Esophagus squamous epithelium (tissue), 5 donors: ENCODE results near the gene RALGPS2. TPM values are rescaled to one million over a fixed set of nuclear protein-coding genes. Genes with fewer than 3 reads are reported as not detected.

Source experiments
- DNase-seq: peaks from one replicate; lab custom pipeline; 2025; lab: John Stamatoyannopoulos, UW
- H3K27ac ChIP-seq, 4 donors: fragments of 200-600 bp; sonication (generic); one replicate each; pipeline ENCODE4 v1.5.1; 2016 to 2019; ENCODE audit warnings: mild to moderate bottlenecking in 1 of 4
- H3K27me3 ChIP-seq, 4 donors: fragments of 200-600 bp; sonication (generic); 1 replicate in 3 of 4; 2 replicates in 1 of 4; pipeline versions ENCODE4 v1.5.1 to v1.6.0; 2017 to 2021; ENCODE audit warnings: antibody characterized with exemption in 1 of 4
- H3K36me3 ChIP-seq, 3 donors: fragments of 200-600 bp; sonication (generic); one replicate each; pipeline ENCODE4 v1.5.1; 2016 to 2019
- H3K4me1 ChIP-seq, 3 donors: fragments of 200-600 bp; sonication (generic); one replicate each; pipeline ENCODE4 v1.5.1; 2017 to 2019
- H3K4me3 ChIP-seq, 4 donors: fragments of 200-600 bp; sonication (generic); 1 replicate in 3 of 4; 2 replicates in 1 of 4; pipeline ENCODE4 v1.5.1; 2016 to 2019; ENCODE audit warnings: mild to moderate bottlenecking in 2 of 4, moderate library complexity in 1 of 4
- H3K9me3 ChIP-seq, 3 donors: fragments of 200-600 bp; sonication (generic); one replicate each; pipeline ENCODE4 v1.5.1; 2016 to 2019
- CTCF ChIP-seq, 6 experiments: fragments of 450-650 bp in 4 of 6; fragments of 200-600 bp in 2 of 6; sonication (generic) in 2 of 6; IDR thresholded peaks; one replicate each; pipeline ENCODE4 v1.5.1; 2016 to 2019; ENCODE audit warnings: antibody characterized with exemption in 6 of 6, mild to moderate bottlenecking in 4 of 6, moderate library complexity in 4 of 6
- POLR2A ChIP-seq, 4 donors: fragments of 450-650 bp; IDR thresholded peaks; one replicate each; pipeline ENCODE4 v1.6.1; 2017; ENCODE audit warnings: antibody characterized with exemption in 4 of 4, mild to moderate bottlenecking in 4 of 4, moderate library complexity in 3 of 4
- WGBS, 2 donors: methylation state at CpG; one replicate each; pipeline ENCODE4 v1.1.5; 2018; 5-methylcytosine and 5-hydroxymethylcytosine counted together
- intact Hi-C: fragments of 100-400 bp; cut with DNase I; formaldehyde crosslinking; loops from one replicate; pipeline ENCODE4 v1.15.0; 2022
- total RNA-seq, 4 donors: library from RNA; depleted of rRNA; stranded (reverse); fragments of >200 nt; gene quantifications; one replicate each; pipeline ENCODE4 v1.1.0, GENCODE V29; 2016
- donor health status: DM: yes; HTN: yes; CAD: no.

The RALGPS2 gene
- total RNA-seq, 4 donors from 2014 or later, result 24.2 to 35.2 (median 26.9) TPM

- Histone ChIP-seq H3K27me3 (no peaks in the 10 kb centered on the region), H3K9me3 (peaks cover 0 to 10% (median 7%) of the 10 kb centered on the region in 3 donors), H3K36me3 (peaks cover 0 to 16% (median 0%) of the 10 kb centered on the region in 3 donors), H3K4me1 (no peaks in the 10 kb centered on the region), H3K4me3 (no peak overlapping the region), H3K27ac (no peak overlapping the region)
- TF ChIP-seq CTCF (IDR thresholded peaks at IDR 0.05), result no peak
- no peak for TF ChIP-seq POLR2A (IDR thresholded peaks at IDR 0.05)
- 81 to 89% methylated on average over 3 of the region's 3 CpGs for WGBS, 2 donors
- intact Hi-C loops, result no loop called here
- DNase-seq, result no peak
Measured at GRCh38 chr1:178802873-178803272, 77.8 kb downstream of the RALGPS2 start.

GRCh38 chr1:178806665-178807300 is 81.7 kb downstream of the RALGPS2 start:
- Histone ChIP-seq H3K4me1 (no peaks in the 10 kb centered on the region), H3K27ac (no peak overlapping the region), H3K27me3 (no peaks in the 10 kb centered on the region), H3K4me3 (no peak overlapping the region), H3K36me3 (peaks cover 0 to 24% (median 0%) of the 10 kb centered on the region in 3 donors), H3K9me3 (no peaks in the 10 kb centered on the region)
- WGBS, 2 donors, result 89 to 90% methylated on average over 9 of the region's 9 CpGs
- intact Hi-C loops, result no loop called here
- TF ChIP-seq POLR2A (IDR thresholded peaks at IDR 0.05), result no peak
- TF ChIP-seq CTCF (IDR thresholded peaks at IDR 0.05), result no peak
- DNase-seq, result no peak

DNA sequence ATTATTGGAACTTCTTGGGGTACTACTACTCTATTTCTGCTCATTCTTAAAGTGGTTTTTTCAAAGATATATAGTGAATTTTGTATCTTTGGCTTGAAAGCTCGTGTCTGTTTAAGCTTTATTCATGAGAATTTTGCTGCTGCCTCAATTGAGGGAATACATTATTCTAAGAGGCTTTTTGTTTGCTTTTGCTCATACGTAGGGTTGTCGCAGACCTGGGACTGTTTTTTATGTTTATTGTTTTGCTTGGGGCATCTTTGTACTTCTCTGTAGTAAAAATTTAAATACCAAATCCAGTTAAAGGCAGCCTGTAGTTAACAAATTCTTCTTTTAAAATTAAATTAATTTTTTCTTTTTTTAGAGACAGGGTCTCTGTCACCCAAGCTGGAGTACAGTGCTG is 83.5 kb downstream of the RALGPS2 start:
- H3K9me3 ChIP-seq, result no peaks in the 10 kb centered on the region
- 92 to 96% methylated on average over 3 of the region's 3 CpGs for WGBS, 2 donors
- no peak for DNase-seq
- H3K4me1 ChIP-seq, result no peaks in the 10 kb centered on the region
- H3K4me3 ChIP-seq, result no peak overlapping the region
- TF ChIP-seq CTCF (IDR thresholded peaks at IDR 0.05), result no peak
- TF ChIP-seq POLR2A (IDR thresholded peaks at IDR 0.05), result no peak
- no peaks in the 10 kb centered on the region for H3K27me3 ChIP-seq
- H3K27ac ChIP-seq, result no peak overlapping the region
- H3K36me3 ChIP-seq, result peaks cover 0 to 24% (median 0%) of the 10 kb centered on the region in 3 donors
- intact Hi-C loops, result no loop called here

GRCh38 chr1:178810585-178810984 is 85.5 kb downstream of the RALGPS2 start:
- Histone ChIP-seq H3K4me3 (no peak overlapping the region), H3K4me1 (no peaks in the 10 kb centered on the region), H3K27me3 (no peaks in the 10 kb centered on the region), H3K9me3 (no peaks in the 10 kb centered on the region), H3K36me3 (peaks cover 0 to 24% (median 0%) of the 10 kb centered on the region in 3 donors), H3K27ac (no peak overlapping the region)
- no peak for DNase-seq
- intact Hi-C loops, result no loop called here
- TF ChIP-seq POLR2A (IDR thresholded peaks at IDR 0.05) (no peak), CTCF (IDR thresholded peaks at IDR 0.05) (no peak)

- intact Hi-C loops, result no loop called here
Measured at GRCh38 chr1:178818416-178818815, 93.4 kb downstream of the RALGPS2 start.

More at GRCh38 chr1:178818416-178818815, 93.4 kb downstream of the RALGPS2 start:
- Histone ChIP-seq H3K4me3 (no peak overlapping the region), H3K4me1 (no peaks in the 10 kb centered on the region), H3K27ac (no peak overlapping the region), H3K36me3 (peaks cover 0 to 11% (median 0%) of the 10 kb centered on the region in 3 donors), H3K9me3 (no peaks in the 10 kb centered on the region), H3K27me3 (no peaks in the 10 kb centered on the region)
- TF ChIP-seq CTCF (IDR thresholded peaks at IDR 0.05) (no peak), POLR2A (IDR thresholded peaks at IDR 0.05) (no peak)
- no peak for DNase-seq
- 83 to 84% methylated on average over 2 of the region's 2 CpGs for WGBS, 2 donors
